ENCODE data around the gene IMPA2. TPM values are rescaled to one million over a fixed set of nuclear protein-coding genes. Genes with fewer than 3 reads are reported as not detected.

The IMPA2 gene
- total RNA-seq, 2 experiments from 2014 or later = 23.6 to 28.9 TPM

DNA sequence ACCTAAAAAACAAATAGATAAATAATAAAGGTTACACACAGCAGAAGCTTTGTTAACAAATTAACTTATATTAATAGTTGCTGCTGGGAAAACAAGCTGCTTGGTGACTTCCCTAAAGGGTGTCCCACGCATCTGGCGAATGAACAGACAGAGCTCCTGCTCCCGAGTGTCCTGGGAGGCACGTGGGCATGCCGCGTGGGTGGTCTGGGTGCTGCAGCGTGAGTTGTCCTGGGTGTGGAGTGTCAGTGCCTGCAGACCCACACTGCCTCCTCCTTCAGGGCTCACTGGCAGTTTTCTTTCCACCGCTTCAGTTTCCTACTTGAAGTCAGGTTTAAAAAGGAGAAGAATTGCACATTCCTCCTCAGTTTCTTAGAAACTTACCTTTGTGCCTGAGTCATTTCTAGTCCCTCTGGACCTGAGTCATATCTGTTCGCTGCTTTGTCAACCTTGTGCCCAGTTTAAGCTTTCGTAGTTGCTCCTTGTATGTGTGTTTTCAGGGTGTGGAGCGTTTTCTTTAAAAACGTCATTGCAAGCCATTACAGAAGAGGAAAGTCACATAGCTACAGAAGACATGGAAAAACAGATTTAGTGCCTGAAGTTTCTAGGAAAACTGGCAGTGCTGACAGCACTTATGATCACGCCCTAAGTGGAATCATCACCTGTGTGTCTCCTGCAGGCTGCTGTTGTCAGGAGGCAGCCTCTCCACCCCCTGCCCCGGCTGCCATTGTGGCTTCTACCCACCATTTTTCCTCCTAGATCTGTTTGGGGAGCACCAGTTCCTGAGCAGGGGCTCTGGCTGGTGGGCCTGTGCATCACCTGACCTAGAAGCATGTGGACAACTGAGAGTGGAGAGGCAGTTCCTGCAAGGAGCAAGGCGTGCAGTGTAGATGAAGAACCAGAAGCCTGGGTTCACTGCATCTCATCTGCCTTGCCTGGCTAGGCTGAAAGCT is 24.5 kb downstream of the IMPA2 start:
- Mint-ChIP-seq H3K27ac (no peak overlapping the region), H3K4me1 (ENCODE audit: low read depth) (no peaks in the 10 kb centered on the region), H3K9me3 (no peaks in the 10 kb centered on the region), H3K4me3 (no peak overlapping the region), H3K27me3 (ENCODE audit: low read depth) (no peaks in the 10 kb centered on the region), H3K36me3 (ENCODE audit: low read depth) (peaks cover 3% of the 10 kb centered on the region)
- no peak for DNase-seq
- intact Hi-C loops (cut with micrococcal nuclease) = no loop called here
- CTCF ChIA-PET = interaction anchor here (1.4 kb wide), 1 partner anchor 11 kb away, joined by 5 read pairs; no protein-coding TSS in a partner anchor

GRCh38 chr18:12006488-12006840 is 25.2 kb downstream of the IMPA2 start:
- intact Hi-C loops (cut with micrococcal nuclease) = no loop called here
- DNase-seq = no peak
- H3K27ac Mint-ChIP-seq = no peak overlapping the region
- CTCF ChIA-PET = interaction anchor here (1.4 kb wide), 1 partner anchor 11 kb away, joined by 5 read pairs; no protein-coding TSS in a partner anchor
- H3K27me3 Mint-ChIP-seq (ENCODE audit: low read depth) = no peaks in the 10 kb centered on the region
- H3K4me3 Mint-ChIP-seq = no peak overlapping the region
- H3K9me3 Mint-ChIP-seq = no peaks in the 10 kb centered on the region
- no peaks in the 10 kb centered on the region for H3K4me1 Mint-ChIP-seq (ENCODE audit: low read depth)
- peaks cover under 1% of the 10 kb centered on the region for H3K36me3 Mint-ChIP-seq (ENCODE audit: low read depth)

DNA sequence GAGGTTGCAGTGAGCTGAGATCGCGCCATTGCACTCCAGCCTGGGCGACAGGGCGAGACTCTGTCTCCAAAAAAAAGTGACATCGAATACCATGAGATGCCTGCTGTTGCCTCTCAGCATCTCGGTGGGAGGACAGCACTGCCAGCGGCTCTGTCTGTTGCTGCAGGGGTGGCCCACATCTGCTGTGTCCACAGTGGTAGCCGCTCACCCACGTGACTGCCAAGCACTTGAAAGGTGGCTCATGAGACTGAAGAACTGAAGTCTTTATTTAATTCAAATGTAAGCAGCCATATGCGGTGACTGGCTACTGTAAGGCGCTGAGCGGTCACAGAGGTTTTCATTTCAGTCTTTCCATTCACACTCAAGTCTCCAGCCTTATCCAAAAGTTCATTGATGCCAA is 25.8 kb downstream of the IMPA2 start:
- H3K27me3 Mint-ChIP-seq (ENCODE audit: low read depth) = no peaks in the 10 kb centered on the region
- H3K4me1 Mint-ChIP-seq (ENCODE audit: low read depth) = no peaks in the 10 kb centered on the region
- H3K27ac Mint-ChIP-seq = no peak overlapping the region
- H3K4me3 Mint-ChIP-seq = no peak overlapping the region
- H3K9me3 Mint-ChIP-seq = no peaks in the 10 kb centered on the region
- DNase-seq = no peak
- CTCF ChIA-PET = no interaction called here
- H3K36me3 Mint-ChIP-seq (ENCODE audit: low read depth) = no peaks in the 10 kb centered on the region
- intact Hi-C loops (cut with micrococcal nuclease) = no loop called here

DNA sequence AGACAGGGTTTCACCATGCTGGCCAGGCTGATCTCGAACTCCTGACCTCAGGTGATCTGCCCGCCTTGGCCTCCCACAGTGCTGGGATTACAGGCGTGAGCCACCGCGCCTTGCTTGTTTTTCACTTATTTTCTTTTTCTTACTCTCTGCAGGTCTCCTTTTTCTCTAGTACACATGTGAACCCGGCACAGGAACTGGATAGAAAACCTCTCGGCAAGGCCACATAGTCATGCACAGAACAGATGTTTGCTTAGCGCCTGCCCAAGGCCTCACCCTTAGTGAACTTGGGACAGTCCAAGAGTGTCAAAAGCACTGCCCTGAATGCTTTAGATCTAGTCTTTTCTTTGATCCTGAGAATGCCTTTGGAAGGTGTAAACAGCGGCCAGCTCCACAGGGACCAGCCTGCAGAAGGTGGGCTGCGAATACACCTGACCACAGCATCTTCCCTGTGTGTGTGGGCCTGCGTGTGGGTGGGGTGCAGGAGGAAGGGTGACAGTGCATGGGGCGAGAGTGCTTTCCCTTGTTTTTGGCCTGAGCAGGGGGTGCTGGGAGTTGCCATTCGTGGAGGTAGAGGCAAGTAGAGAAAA is 27.0 kb downstream of the IMPA2 start:
- no peaks in the 10 kb centered on the region for H3K4me1 Mint-ChIP-seq (ENCODE audit: low read depth)
- no peaks in the 10 kb centered on the region for H3K27me3 Mint-ChIP-seq (ENCODE audit: low read depth)
- CTCF ChIA-PET = interaction anchor here (1.4 kb wide), 1 partner anchor 71 kb away, joined by 7 read pairs; no protein-coding TSS in a partner anchor
- H3K4me3 Mint-ChIP-seq = no peak overlapping the region
- no peaks in the 10 kb centered on the region for H3K9me3 Mint-ChIP-seq
- intact Hi-C loops (cut with micrococcal nuclease) = no loop called here
- H3K36me3 Mint-ChIP-seq (ENCODE audit: low read depth) = no peaks in the 10 kb centered on the region
- no peak for DNase-seq
- H3K27ac Mint-ChIP-seq = no peak overlapping the region

DNA sequence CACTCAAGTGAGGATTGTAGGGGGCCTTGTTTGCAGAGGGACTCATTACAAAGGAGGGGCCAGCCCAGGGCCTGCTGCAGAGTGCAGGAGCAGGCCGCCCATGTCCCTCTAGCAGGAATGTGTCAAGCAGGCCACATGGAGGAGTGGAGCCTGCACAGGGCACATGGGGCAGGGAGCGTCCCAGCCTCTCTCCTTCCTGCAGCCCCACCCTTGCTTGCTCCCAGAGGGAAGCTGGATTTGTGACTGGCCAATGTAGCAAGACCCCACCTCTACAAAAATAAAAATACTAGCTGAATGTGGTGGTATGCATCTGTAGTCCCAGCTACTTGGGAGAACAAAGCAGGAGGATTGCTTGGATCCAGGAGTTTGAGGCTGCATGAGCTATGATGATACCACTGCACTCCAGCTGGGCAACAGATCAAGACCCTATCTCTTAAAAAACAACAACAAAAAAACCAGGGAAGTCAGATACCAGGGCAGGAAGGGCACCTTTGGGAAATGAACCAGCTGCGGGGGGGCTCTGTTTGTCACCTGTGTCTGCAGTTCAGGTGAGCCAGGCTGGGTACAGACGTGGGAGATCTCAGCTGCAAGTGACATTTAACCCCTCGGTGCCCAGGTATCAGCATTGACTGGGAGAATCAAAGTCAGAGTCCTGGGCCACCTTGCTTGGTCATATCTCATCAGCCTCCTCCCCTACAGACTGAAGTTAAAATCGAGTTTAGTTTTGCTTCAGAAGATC is 27.7 kb downstream of the IMPA2 start:
- Mint-ChIP-seq H3K4me1 (ENCODE audit: low read depth) (no peaks in the 10 kb centered on the region), H3K36me3 (ENCODE audit: low read depth) (no peaks in the 10 kb centered on the region), H3K9me3 (no peaks in the 10 kb centered on the region), H3K27ac (no peak overlapping the region), H3K27me3 (ENCODE audit: low read depth) (no peaks in the 10 kb centered on the region), H3K4me3 (no peak overlapping the region)
- DNase-seq = no peak
- CTCF ChIA-PET = interaction anchor here (1.4 kb wide), 1 partner anchor 72 kb away, joined by 7 read pairs; no protein-coding TSS in a partner anchor
- intact Hi-C loops (cut with micrococcal nuclease) = no loop called here

GRCh38 chr18:12009581-12010140 is 28.4 kb downstream of the IMPA2 start:
- DNase-seq = no peak
- H3K9me3 Mint-ChIP-seq = no peaks in the 10 kb centered on the region
- intact Hi-C loops (cut with micrococcal nuclease) = no loop called here
- H3K27me3 Mint-ChIP-seq (ENCODE audit: low read depth) = no peaks in the 10 kb centered on the region
- no peaks in the 10 kb centered on the region for H3K36me3 Mint-ChIP-seq (ENCODE audit: low read depth)
- H3K4me1 Mint-ChIP-seq (ENCODE audit: low read depth) = no peaks in the 10 kb centered on the region
- H3K27ac Mint-ChIP-seq = no peak overlapping the region
- CTCF ChIA-PET = interaction anchor here (1.4 kb wide), 1 partner anchor 72 kb away, joined by 7 read pairs; no protein-coding TSS in a partner anchor
- no peak overlapping the region for H3K4me3 Mint-ChIP-seq

- no peak for DNase-seq
- no peaks in the 10 kb centered on the region for H3K36me3 Mint-ChIP-seq (ENCODE audit: low read depth)
- no peaks in the 10 kb centered on the region for H3K4me1 Mint-ChIP-seq (ENCODE audit: low read depth)
- H3K9me3 Mint-ChIP-seq = no peaks in the 10 kb centered on the region
- CTCF ChIA-PET = no interaction called here
- no peak overlapping the region for H3K4me3 Mint-ChIP-seq
- H3K27ac Mint-ChIP-seq = no peak overlapping the region
- no peaks in the 10 kb centered on the region for H3K27me3 Mint-ChIP-seq (ENCODE audit: low read depth)
- intact Hi-C loops (cut with micrococcal nuclease) = no loop called here
Measured at GRCh38 chr18:12010187-12010802, 29.0 kb downstream of the IMPA2 start.

- Mint-ChIP-seq H3K4me3 (no peak overlapping the region), H3K27me3 (ENCODE audit: low read depth) (no peaks in the 10 kb centered on the region), H3K36me3 (ENCODE audit: low read depth) (no peaks in the 10 kb centered on the region), H3K27ac (no peak overlapping the region), H3K4me1 (ENCODE audit: low read depth) (no peaks in the 10 kb centered on the region), H3K9me3 (no peaks in the 10 kb centered on the region)
- no peak for DNase-seq
- intact Hi-C loops (cut with micrococcal nuclease) = no loop called here
- CTCF ChIA-PET = no interaction called here
Measured at GRCh38 chr18:12011199-12011956, 30.1 kb downstream of the IMPA2 start.

GRCh38 chr18:12011957-12012549 is 30.7 kb downstream of the IMPA2 start:
- no peaks in the 10 kb centered on the region for H3K9me3 Mint-ChIP-seq
- H3K4me3 Mint-ChIP-seq = no peak overlapping the region
- H3K4me1 Mint-ChIP-seq (ENCODE audit: low read depth) = no peaks in the 10 kb centered on the region
- CTCF ChIA-PET = no interaction called here
- H3K36me3 Mint-ChIP-seq (ENCODE audit: low read depth) = peaks cover 1% of the 10 kb centered on the region
- intact Hi-C loops (cut with micrococcal nuclease) = no loop called here
- H3K27me3 Mint-ChIP-seq (ENCODE audit: low read depth) = no peaks in the 10 kb centered on the region
- DNase-seq = no peak
- H3K27ac Mint-ChIP-seq = no peak overlapping the region

DNA sequence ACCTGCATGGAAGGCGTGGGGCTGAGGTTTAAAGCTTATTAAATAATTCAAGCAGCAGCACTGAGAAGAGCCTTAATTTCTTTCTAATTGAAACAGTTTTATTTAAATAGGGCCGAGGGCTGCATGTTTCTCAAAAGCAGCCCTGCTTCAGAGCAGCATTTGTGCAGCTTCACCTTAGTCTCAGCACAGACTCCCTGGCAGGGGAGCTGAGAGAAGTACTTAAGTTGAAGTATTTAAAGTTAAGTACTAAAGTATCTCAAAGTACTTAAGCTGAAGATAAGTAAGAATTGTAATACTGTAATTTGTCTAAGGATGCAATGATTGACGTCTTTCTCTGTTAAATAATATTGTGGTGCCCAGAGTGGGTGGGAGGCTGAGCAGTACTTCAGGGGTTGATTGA is 31.4 kb downstream of the IMPA2 start:
- no peak overlapping the region for H3K4me3 Mint-ChIP-seq
- H3K27ac Mint-ChIP-seq = no peak overlapping the region
- H3K9me3 Mint-ChIP-seq = no peaks in the 10 kb centered on the region
- H3K27me3 Mint-ChIP-seq (ENCODE audit: low read depth) = no peaks in the 10 kb centered on the region
- intact Hi-C loops (cut with micrococcal nuclease) = no loop called here
- CTCF ChIA-PET = interaction anchor here (0.8 kb wide), 1 partner anchor 19 kb away, joined by 3 read pairs; no protein-coding TSS in a partner anchor
- H3K36me3 Mint-ChIP-seq (ENCODE audit: low read depth) = peaks cover 4% of the 10 kb centered on the region
- DNase-seq = no peak
- H3K4me1 Mint-ChIP-seq (ENCODE audit: low read depth) = no peaks in the 10 kb centered on the region

Measured in activated naive CD4-positive, alpha-beta T cell treated with anti-CD3 and anti-CD28 coated beads for 36 hours (primary cell).